Transverse colon (tissue), 3 donors: ENCODE data around the gene PACSIN1.

Experiments
- CTCF ChIP-seq, 5 experiments: fragments of 200-600 bp in 3 of 5; fragments of 450-650 bp in 2 of 5; sonication (generic) in 3 of 5; IDR thresholded peaks; 1 replicate in 2 of 5; 2 replicates in 3 of 5; pipeline ENCODE4 v1.5.1; 2016 to 2017; ENCODE audit warnings: antibody characterized with exemption in 5 of 5, inconsistent platforms in 3 of 5, mild to moderate bottlenecking in 2 of 5, moderate library complexity in 1 of 5
- EP300 ChIP-seq: sonication (generic); formaldehyde crosslinking; IDR thresholded peaks from one replicate; pipeline ENCODE4 v1.6.1; 2017; ENCODE audit warnings: antibody characterized with exemption, low read depth
- POLR2A ChIP-seq: fragments of 450-650 bp; IDR thresholded peaks from one replicate; pipeline ENCODE4 v1.6.1; 2016; ENCODE audit warnings: antibody characterized with exemption, mild to moderate bottlenecking, moderate library complexity

- TF ChIP-seq CTCF (IDR thresholded peaks at IDR 0.05) (no peak), POLR2A (no peak), EP300 (no peak)
These were observed 28.9 kb upstream of the PACSIN1 start for GRCh38 chr6:34436803-34437643.
